Hematopoietic multipotent progenitor cell treated with erythropoietin and hydrocortisone succinate and interleukin-3 and kit ligand, for 15 days (in vitro differentiated cells): ENCODE measurements around the gene ICA1L.

Experiments
- DNase-seq: peaks from one replicate; pipeline ENCODE4 v3.0.0-alpha.2; 2015; ENCODE audit warnings: low spot score

The ICA1L gene

DNA sequence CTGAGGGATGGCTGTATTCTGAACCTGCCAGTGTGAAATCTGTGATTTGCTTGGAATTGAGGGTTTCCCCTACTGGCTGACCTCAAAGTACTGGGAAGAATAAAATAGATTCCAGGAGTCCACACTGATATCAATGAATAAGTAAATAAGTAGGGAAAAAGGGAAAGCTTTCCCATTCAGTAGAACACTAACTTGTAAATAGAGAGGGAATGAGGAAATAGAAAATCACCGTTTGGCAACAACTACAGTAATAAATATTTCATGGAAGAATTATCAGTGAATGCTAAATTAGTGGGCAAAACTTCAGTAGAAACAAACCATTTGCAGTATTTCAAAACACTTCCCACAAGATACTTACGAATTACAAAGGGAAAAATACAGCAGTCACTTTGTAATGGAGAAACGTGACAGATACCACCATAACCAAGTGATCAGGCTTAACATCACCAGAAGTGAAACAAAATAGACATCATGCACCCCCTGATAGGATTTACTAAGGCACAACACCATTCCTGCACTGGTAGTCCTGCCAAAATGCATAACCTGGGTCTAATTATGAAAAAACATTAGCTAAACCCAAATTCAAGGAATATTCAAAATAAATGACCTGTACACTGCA is 88.5 kb downstream of the ICA1L start:
- DNase-seq: no peak

DNA sequence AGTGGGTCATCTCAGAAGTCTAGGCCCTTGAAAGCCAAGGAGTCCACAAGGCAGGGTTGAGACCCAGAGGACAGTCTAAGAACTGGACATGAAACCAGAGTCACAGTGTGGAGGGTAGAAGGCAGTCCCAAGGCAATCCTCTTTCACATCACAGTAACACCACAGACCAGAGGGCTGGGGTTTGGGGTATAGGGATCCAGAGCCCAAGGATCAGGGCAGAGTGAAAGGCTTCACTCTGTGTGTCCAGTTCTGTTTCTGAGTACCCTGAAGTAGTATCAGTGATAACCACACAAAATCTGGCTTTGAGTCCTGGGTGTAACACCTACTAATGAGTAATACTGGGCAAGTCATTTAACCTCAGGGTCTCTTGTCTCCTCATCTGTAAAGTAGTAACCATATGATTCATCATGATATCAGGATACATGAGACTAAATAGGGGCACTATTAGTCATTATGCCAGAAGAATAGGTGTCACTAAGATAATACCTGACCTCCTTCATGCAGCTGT is 91.0 kb downstream of the ICA1L start:
- no peak for DNase-seq

DNA sequence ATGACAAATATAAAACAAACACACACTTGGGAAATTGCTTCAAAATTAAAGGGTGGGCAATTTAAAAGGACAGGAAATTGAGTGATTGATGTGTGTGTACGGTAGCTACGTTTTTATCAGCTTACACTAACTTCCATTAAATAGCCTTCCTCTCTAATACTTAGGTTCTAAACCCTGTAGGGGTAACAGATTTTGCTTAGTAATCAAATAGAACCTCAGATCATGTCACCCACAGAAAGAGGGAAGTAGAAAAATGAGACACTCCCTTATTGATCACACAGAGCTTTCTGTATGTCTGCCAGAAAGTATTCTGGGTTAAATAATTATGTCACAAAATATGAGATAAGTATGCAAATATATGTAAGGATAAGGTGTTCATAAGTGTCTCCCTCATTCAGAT is 93.3 kb downstream of the ICA1L start:
- no peak for DNase-seq

DNA sequence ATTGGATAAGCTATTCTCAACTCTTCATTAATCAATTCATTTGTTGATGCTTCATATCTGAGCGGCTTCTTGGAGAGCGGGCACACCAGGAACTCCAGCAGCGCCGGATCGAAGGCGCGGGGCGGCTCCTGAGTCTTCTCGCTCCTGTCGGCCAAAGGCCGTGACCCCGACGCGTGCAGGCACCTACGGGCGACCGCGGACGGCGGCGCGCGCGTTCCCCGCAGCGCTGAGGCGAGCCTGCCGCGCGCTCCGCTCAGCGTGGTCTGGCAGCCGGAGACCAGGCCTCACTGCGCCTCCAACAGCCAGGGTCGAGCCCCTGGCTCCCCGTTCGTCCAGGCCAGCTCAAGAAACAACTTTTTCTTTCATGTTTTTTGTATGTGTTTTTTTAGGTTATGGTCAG is 97.5 kb downstream of the ICA1L start:
- DNase-seq: no peak

DNA sequence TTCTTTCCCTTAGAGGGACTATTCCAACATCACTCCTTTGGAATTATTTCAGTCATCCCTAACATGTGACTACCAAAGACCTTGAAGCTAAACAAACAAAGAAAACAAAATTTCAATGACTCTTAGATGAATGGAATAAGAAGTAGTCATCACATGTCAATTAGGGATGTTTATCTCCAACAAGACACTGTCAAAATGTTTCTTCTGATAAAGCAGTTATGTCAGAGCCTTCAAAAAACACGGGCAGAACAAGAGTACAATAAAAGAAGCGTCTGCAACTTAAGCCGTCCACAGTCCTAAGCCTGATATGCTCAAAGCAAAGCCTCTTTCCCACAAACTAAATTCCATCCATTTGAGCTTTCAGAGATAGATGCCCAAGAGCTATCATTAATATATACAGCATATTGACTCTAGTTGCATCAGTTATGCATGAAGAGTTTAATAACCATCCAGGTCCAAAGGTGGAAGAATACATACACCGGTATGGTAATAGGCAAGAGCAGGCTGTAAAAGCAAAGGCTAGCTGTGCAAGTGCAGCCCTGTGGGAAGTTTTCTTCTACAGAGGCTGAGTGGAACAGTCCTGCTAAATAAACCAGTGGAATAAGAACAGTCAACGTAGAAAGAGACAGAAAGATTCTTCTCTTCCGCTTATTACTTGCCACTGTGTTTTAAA is 98.1 kb downstream of the ICA1L start:
- no peak for DNase-seq

DNA sequence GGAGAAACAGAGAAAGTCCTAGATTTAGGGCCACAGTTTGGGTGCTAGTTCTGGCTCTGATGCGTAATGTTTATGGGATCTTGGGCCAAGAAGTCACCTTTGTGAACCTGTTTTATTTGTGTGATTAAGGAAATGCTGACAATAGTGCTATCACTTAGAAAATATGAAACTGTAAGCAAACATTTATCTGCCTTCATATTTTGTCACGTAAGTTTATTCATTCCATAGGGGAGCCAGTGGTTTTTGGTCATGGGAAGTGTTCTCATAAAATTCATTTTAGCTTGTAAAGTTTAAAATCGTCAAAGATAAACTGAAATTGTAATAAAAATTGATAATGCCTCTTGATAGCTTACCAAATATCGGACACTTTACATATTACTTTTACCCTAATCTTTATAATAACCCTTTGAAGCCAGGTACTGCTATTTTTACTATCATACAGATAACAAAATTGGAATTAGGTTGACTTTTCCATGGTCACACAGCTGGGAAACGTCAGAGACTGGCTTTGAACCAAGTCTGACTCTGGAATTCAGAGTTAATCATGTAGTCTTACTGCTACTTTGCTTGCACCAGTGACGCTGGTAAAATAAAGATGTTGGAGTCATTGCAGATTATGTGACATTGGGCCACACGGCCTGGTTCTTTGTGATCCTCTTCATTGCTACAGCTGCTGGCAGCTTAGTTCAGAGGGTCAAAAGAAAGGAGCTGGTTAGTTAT is 99.7 kb downstream of the ICA1L start:
- no peak for DNase-seq

DNA sequence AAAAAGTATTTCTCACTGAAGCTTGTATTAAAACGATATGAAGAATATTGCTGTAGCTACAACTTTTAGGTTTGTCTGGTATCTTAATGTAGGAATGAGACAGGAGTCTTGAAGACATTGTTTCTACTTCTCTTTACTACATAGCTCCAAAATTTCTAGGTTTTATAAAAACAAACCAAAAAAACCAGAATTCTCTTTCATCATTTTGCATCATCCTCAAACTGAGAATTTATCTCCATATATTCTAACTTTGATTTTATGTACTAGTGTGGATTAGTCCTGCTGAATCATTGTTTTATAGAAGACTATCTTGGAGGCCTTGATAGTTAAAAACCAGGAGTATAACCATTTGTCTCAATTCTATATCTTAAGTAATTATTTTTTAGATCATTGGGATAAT is 100.2 kb downstream of the ICA1L start:
- no peak for DNase-seq

DNA sequence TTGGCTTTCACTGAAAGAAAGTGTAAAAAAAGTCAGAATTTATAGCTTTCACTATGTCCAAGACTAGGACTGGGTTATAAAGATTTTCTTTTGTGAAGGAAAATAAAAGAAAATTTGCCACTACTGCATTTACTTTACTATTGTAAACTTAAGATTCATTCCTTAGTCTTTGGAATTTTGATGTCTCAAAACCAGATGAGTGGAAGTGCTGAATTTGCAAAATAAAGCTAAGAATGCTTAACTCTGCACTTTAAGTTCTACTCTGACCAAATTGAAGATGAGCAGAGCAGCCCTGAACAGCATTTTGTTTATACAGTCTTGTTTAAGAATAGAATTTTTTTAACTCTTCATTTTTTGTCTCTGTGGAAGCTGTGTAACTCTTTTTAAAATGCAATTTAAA is 102.4 kb downstream of the ICA1L start:
- DNase-seq: no peak

DNA sequence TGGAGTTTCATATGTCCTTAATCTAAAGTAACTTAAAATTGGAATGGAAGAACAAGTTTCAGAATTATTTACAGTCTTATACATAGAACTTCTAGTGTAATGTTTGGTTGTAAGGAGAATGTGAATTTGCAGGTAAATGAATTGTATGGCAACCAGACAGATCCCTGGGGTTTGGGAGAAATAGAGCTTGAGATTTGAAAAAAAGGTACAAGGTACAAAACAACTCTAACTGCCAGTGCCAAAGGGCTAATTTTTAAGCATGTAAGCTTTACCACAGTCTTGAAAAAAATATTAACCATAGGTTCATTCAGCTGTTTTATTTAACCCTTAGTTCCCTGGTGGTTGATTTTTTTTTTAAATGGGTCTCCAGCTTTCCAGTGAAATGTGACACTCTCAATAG is 103.3 kb downstream of the ICA1L start:
- DNase-seq: no peak

DNA sequence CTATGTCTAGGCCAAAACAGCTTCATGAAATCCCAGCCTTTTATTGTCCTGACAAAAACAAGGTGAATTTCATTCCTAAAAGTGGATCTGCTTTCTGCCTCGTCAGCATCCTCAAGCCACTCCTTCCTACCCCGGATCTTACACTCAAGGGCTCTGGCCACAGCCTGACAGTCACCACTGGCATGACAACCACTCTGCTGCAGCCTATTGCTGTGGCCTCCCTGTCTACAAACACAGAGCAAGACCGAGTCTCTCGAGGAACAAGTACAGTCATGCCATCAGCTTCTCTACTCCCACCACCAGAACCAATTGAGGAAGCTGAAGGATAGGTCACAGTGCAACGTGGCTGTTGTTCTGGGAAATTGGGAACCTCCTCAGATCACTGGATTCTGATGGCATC is 106.1 kb downstream of the ICA1L start:
- DNase-seq: no peak

DNA sequence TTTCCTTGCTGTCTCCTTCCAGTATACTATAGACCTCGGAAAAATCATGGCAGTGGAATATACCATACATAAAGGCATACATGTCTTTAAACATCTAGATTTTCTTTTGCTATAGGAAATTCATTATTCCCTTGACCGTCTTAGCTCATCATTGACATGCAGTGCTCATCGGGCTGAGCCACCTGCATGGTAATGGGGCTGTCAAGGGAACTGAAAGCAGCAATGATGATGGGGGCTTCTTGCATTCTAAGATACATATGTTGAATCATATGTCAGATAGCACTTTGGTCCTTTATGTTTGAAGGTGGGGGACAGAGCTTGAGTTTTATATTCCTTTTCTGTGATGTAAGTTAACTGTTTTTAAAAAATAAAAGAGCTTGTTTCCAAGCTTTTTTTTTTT is 106.6 kb downstream of the ICA1L start:
- DNase-seq: no peak

DNA sequence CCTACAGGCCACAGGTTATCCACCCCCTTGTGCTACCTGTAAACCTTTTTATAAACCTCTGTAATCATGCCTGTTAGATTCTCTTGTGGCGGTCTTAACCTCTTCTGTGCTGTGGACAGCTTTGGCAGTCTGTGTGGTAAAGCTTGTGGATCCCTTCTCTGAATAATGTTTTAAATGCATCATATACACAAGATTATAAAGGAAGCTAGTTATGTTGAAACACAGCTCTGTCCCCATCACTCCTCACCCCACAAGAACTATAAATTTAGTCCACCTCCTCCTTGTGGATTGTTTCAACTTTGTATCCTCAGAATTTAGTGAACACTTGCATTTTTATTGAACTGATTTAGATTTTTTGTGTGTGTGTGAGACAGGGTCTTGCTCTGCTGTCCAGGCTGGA is 107.7 kb downstream of the ICA1L start:
- DNase-seq: no peak

DNA sequence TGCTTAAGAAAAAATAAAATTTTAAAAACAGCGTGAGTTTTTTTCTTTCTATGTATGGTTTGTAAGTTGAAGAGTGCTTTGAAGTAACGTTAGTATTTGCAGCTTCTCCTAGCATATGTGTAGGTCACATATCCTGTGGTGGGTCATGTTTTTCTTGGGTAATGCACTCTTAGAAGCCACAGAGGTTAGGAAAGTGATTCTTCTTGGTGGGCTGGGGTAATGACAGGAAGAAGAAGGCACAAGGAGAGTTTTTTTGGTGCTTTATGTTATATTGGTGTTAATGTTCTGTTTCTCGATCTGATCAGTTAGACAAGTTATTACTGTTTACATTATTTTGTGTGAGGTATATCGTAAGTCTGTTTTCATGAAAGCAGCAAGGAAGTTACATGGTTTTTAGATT is 109.0 kb downstream of the ICA1L start:
- DNase-seq: no peak

DNA sequence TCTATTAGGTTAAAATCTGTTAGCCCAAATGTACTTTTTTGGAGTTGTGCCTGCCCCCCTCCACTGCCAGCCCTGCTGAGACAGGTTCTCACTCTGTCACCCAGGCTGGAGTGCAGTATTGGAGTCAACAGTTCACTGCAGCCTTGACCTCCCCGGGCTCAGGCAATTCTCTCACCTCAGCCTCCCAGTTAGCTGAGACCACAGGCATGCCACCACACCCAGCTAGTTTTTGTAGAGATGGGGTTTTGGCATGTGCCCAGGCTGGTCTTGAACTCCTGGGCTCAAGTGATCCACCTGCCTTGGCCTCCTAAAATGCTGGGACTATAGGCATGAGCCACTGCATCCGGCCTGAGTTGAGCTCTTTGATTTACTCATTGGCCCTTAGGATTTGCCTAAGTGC is 110.7 kb downstream of the ICA1L start:
- DNase-seq: no peak

DNA sequence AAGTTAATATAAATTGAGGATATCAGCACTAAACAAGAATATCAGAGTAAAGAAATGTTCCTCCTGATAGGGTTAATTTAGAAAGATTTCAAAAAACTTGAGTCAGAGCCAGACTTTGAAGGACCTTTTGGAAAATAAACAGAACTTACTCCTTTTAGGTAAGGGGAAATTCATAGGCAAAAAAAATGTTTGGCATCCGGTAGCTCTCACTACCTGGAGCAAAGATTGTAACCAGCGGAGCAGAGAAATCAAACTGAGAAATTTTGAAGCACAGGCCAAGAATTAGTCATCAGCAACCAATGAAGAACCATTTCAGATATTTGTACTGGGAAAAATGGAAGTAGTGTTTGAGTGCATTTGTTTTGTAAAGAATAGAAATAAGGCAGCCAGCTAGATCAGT is 113.0 kb downstream of the ICA1L start:
- DNase-seq: no peak

DNA sequence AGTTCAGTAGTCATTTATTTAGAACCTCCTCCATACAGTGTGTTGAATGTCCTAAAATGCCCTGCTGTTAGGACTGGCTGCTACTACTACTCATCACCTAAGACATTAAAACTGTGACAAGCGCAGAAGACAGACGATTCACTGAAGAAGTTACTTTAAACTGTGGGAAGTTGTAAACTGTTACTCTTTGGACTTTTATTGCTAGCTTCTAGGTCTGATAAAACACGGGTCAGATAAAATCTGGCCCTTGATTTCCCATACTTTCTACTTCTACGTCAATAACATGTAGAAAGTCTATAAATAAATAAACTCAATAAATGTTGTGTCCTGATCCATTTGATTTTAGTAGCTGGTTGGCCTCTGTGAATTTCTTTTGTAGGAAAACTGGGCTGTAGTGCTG is 113.4 kb downstream of the ICA1L start:
- DNase-seq: no peak

DNA sequence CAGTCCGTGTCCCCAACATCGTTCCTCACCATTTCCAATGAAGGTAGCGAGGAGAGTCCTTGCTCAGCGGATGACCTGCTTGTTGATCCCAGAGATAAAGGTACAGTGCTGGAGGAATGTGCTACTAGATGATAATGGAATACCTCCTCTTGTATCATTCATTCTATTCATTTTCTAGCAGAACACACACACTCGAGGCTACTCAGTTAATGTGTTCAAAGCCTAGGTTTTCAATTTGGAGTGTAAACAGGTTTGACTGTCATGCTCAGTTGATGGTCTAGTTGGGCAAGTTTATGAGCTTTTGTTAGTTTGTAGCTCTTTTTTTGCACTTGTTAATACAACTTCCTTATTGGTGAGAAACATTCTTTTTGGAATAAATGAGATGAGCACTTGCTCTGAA is 114.2 kb downstream of the ICA1L start:
- no peak for DNase-seq

DNA sequence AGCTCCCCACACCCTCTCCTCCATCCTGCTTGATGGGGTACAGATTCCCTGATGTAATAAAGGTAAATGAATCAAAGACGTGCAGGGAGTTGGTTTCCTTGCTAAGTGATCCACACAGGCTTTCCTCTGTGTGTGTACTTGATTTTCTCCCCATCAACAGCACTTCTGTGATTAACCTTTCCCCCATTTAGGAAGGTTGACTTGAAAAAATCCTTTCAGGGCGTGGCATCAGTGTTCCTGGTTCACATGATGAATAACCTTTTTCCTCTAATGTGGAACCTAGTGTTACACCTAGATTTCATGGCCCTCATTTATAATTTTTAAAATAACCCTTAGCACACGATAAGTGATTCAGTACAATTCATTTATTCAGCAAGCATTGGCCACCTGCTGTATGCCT is 115.0 kb downstream of the ICA1L start:
- no peak for DNase-seq

DNA sequence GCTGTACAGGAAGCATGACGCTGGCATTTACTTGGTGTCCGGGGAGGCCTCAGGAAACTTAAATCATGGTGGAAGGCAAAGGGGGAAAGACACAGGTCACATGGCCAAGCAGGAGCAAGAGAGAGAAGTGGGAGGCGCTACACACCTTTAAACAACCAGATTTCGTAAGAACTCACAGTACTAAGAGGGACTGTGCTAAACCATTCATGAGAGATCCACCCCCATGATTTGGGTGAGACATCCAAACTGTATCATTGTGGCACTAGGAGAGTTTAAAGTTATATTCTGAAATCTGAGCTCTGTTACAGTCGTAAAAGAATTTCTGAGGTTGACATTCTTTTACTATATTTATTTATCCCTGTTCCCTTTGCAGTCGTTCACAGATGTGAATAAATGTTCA is 116.6 kb downstream of the ICA1L start:
- no peak for DNase-seq

DNA sequence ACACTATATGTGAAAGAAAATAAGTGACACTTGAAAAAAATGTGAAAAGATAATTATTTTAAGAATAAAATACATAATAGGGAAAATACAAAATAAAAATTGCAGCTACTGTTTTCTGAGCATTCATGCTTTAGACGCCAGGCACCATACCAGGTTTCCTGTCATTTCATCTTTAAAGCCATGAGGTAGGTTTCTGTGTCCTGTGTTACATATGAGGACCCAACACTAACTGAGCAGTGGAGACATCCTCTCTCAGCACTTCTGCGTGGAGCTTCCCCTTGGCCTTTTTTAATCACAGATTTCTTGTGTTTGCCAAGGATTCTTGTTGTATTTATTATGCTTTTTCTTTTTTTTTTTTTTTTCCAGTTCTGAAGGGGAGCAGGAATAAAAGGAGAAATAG is 119.5 kb downstream of the ICA1L start:
- DNase-seq: no peak

DNA sequence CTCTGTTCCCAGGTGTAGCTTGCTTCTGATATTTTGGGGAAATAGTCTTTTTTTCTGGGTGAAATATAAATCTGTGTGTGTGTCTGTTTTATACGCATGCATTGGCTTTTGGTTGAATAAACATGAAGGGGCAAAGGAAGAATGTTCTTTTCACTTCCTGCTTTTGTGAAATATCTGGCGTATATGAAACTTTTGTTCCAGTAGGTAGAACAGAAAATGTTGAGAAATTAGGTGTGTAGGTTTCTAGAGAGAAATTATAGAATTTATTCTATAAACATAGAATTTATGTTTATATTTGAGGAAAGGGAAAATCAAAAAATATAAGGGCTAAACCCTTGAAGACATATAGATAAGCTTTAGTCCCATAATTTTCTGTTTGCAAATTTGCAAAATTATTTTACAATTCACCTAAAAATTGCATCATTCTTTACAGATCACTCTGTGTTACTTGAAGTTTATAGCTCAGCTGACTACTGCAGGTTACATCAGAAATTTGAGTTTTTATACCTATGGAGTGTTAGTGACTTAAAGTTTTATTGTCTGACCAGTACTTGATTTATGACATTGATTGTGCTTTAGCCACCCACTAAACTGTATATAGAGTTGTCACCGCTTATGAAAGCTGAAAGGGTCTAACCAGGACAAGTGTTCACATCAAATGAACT is 120.7 kb downstream of the ICA1L start:
- DNase-seq: no peak

DNA sequence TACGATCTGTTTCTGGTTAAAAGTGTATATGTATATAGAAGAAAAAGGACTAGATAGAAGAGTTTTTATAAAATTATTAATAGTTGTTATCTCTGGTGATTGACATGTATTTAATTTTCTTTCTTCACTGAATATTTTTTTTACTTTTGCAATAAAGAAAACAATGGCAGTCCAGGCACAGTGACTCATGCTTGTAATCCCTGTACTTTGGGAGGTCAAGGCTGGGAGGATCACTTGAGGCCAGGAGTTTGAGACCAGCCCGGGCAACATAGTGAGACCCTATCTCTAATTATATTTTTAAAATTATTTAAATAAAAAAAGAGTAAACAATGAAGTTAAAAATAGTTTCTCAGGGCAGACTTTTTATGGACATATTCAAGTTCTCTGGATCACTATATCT is 122.1 kb downstream of the ICA1L start:
- DNase-seq: no peak

DNA sequence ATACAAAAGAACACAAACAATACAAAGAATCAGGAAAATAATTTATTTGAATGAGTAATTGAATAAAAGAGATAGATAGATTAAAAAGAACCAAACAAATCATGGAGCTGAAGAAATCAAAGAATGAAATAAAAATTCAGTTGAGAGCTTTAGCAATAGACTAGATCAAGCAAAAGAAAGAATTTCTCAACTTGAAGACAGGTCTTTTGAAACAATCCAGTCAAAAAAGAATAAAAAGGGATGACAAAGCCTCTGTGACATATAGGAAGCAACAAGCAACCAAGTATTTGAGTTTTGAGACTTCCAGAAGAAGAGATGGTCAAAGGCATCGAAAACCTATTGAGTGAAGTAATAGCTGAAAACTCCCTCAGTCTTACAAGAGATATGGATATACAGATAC is 128.0 kb downstream of the ICA1L start:
- DNase-seq: no peak
